ENCODE results near the gene SHROOM2.

The SHROOM2 gene

DNA sequence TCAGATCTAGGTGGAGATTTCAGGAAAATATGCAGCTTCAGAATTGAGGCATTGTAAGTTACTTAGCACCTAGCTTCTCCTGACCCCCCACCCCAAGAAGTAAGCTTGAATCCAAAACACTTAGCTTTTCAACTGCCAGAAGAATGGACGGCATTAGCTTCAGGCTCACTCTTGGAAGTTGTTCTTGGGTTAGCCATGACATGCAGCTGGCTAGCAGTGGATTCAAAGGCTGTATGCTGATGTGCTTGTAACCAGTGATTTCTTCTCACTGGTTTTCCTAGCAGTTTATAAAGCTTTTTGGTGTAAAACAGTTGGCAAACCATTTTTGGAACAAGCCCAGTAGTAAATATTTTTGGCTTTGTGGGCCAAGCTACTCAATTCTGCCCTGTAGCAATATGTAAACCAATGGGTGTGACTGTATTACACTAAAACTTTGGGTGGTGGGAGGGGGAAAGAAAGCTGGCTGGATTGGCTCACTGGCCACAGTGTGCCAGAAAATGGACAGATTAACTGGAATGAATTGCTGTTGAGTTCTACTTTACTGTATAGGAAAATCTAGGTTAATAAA is 85.6 kb downstream of the SHROOM2 start:
- DNase-seq, result no peak

DNA sequence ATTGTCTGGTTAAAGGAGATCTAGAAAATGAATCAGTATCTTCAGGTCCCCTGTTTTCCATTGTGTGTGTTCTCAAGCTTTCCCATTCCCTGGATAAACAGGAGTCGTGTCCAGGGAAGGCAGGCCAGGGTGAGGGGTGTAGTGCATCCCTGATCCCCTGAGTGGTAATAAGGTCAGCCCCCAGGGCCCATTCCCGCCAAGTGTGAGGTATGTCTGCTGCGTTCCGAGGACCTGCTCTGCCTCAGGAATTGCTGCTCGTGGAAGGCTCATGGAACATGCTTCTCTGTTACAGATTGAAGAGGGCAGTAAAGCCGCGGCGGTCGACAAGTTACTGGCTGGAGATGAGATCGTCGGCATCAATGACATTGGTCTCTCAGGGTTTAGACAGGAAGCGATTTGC is 87.1 kb downstream of the SHROOM2 start:
- no peak for DNase-seq

DNA sequence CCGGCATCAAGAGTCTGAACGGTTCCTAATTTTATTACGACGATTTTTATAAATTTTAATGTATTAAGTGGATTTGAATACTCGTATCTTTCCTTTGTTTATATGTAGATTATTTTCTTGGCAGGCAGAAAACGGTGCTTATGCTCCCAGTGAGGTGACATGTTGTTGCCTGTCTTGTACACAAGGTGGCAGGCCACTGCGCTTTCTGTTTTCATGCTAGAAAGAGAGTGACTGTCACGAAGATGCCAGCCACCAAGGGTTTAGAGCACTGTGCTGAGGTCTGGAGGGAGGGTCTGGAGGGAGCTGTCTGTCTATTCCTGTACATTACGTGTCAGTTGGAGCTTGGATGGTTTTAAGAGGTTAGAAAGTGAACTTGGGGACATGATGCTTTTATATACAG is 87.7 kb downstream of the SHROOM2 start:
- no peak for DNase-seq

DNA sequence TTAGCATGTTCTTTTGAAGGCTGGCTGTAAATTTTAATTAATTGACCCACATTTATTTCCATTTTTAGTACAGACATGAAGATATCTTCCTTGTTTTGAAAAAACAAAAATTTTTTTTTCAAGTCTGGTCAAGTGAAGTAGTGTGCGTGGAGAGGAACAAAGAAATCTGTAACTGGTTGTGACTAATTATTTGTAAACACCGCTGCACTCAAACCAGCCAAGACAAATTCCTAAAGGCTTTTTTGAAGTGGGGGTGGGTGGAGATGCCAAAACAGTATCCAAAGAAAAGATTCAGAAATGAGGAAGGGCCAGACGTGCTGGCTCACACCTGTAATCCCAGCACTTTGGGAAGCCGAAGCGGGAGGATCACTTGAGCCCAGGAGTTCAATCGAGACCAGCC is 88.3 kb downstream of the SHROOM2 start:
- DNase-seq, result no peak

DNA sequence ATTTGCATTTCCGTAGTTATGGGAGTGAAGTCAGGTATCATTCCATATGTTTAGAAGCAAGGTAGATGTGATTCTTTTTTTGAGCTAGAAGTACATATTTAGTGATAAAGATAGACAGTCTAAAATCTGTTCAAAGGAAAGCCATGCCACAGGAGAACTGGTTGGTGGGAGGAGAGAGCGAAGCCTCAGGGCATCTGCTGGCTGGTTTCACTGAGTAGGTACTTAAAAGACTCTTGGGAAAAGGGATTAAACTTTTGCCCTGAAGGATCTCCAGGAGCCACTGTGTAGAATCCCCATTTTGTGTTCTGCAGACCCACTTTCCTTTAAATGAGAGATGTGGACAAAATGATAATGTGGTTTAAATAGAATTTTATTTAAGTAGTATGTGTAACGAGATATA is 89.6 kb downstream of the SHROOM2 start:
- DNase-seq, result no peak

DNA sequence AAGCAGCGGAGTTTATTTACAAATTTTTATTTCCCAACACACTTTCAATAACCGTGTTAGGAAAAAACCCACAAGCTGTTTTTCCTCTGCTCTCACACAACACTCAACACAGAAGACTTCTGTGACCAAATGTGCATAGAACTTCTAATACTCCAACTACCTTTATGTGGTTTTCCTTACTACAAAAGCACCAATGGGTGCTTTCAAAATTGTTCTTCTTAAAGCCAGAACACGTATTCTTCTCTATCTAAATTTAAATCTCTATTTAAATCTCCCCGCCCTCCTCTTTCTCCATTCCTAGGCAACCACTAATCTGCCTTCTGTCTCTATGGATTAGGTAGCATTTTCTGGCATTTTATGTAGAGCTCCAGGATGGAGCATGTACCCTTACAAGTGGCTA is 90.0 kb downstream of the SHROOM2 start:
- no peak for DNase-seq

DNA sequence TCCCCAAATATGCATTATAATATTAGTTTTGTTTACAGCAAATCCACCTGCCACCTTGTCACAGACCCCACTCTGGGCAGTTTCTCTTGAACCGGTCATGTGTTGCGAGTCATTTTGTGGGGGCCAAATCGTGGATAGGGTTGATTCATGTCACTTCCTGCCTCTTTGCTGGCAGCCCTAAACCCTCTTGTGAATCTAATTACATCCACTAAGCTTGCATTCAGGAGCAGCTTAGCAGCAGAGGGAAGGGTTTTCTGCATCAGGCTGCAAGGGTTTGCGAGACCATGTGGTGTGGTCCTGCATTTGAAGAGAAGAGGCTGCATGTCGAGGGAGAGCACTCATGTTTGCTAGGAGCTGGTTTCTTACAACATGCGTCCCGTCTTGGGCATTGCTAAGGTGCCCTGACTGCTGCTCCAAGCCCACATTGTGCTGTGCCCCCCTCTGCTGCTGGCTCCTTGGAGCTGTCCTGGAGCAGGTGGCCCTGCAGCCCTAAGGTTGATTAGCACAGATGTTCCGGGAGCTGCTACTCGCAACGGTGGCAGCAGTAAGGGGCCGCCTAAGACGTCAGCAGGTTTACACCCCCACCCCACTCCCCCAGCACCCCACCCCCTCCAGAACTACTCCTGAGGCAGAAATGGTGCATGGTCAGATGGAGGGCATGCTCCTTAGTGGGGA is 92.1 kb downstream of the SHROOM2 start:
- DNase-seq, result no peak

DNA sequence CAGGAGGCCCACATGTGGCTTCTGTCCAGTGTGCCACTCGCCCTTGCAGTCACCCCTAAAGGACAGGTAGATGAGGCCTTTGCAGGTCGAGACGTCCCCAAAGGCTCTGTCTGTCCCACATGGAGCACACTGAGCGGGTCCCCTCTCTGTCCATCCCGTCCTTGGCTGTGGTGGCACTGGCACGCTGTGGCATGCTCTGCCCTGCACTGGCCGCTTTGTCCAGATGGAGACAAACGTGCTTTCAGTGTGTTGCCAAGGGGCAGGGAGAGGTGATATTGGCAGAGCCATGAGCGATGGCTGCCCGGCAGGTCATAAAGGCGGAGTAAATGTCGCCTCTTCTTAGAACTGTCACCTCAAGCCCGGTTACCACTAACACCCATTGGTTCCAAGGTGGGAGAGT is 94.0 kb downstream of the SHROOM2 start:
- no peak for DNase-seq

DNA sequence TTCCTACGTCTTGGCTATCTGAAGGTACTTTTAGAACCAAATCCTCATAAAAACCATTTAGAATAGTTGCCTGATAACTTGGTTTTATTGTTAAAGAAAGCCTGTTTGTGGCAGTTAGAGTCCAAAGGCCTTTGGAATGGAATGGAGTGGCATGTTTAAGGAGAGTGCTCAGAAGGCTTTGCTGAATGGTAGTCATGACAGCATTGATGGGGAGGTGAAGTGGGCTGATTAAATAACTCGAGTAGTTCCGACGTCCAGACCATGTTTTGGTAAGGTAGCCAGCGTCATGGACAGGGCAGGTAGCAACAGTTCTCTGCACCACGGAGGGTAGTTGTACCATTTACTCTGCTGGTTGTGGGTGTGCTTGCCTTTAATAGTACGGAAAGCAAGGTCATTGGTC is 94.6 kb downstream of the SHROOM2 start:
- no peak for DNase-seq

DNA sequence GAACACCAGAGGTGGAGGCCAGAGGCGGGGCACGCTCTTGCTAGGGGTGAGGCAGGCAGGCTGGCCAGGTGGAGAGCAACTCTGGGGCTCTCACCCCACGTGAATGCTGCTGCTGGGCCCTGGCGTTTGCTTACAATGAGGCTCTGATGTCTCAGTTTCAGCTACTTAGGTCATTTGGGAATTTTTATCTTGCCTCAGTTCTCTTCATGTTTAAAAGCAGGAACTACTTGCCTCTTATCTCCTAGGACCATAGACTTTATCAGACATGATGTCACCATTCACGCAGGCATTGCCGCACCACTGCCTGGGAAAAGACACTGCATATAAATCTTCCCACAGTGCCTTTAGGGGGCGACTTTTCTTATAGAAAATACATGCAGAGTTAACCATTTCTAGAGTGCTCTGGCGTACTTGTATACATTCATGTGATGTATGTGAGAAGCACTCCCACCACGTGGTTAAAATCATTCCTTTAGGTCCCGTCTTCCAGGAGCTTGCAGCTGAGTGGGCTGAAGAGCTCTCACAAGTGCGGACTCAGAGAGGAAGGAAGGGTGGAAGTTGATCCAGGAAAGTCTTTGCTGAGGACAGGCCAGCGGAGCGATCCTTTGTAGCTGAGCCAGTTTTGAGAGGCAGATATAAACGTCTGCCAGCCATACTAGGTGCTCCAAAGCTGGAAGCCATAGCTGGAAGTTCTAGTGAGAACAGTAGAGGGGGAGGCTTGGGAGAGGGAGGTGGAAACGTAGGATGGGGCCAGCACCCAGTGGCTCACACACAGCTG is 96.6 kb downstream of the SHROOM2 start:
- no peak for DNase-seq

DNA sequence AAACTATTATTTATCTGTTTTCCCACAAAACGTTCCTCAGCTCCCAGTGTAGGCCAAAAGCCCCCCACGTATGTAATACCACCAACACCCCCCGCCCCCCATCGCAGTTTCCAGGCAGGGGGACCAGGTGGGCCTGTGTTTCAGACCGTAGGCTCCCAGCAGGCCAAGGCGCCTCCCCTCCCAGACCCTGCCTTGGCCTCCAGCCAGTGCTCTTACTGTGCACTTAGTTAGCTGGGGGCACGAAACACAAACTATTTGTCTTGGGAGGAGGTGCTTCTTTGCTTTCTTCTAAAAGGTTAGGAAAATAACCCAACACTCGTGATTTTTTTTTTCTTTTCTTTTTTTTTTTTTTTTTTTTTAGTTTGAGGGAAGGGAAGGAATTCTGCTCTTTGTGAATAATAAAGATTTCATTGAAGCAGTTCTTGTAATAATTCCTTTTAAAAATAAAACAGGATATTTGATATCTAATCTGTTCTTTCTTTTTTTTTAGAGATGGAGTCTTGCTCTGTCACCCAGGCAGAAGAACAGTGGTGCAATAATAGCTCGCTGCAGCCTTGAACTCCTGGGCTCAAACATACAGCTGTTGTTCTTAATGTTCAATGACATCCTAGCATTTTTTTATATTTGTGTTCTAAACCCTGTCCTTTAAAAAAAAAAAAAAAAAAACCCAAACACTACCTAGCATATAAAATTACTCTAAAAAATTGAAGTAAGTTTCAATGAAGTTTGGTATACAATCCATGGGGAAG is 98.0 kb downstream of the SHROOM2 start:
- DNase-seq, result no peak

DNA sequence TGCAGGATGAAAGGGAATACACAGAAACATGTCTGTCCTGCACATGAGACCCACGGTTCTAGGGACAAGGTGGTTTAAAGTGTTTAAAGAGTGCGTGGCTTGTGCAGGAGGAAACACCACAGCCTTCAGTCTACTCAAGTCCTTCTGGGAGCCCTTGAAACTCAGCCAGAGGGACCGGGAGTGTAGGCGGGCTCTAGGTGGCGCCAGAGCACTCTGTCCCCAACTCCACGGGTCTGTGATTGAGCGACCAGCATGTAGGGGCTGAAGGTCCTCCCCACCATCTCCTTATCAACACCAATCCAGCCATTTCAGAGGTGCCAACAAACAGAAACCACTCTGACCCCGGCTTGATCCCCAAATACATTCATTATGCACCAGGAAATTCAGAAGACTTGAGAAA is 98.9 kb downstream of the SHROOM2 start:
- DNase-seq, result peak; percentile 34

DNA sequence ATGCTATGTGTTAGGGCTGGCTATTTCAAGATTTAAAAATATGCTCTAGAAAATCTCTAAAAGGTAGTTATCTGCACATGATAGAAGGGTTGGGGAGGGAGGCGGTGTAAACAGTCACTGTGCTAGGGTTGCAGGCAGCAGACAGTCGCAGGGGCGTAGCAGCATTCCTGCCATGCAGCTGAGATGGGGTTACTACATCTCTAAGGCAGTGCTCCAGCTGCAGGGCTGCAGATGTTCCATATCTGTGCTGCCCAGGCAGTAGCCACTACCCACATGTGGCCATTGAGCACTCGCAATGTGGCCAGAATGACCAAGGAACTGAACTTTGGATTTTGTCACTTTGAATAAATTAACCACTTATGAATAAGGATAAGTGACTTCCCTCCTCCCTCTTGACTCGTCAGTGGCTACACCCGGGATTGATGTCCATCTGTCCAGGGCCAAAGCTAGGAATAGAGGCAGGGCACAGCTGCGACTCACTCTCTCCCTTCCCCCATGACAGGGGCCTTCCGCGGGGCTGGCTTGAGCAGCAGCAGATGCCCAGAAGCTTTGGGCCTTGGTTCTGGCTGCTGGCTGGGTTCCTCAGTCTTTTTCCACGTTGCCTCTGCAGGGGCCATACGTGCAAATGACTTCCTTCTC is 101.5 kb downstream of the SHROOM2 start:
- no peak for DNase-seq

DNA sequence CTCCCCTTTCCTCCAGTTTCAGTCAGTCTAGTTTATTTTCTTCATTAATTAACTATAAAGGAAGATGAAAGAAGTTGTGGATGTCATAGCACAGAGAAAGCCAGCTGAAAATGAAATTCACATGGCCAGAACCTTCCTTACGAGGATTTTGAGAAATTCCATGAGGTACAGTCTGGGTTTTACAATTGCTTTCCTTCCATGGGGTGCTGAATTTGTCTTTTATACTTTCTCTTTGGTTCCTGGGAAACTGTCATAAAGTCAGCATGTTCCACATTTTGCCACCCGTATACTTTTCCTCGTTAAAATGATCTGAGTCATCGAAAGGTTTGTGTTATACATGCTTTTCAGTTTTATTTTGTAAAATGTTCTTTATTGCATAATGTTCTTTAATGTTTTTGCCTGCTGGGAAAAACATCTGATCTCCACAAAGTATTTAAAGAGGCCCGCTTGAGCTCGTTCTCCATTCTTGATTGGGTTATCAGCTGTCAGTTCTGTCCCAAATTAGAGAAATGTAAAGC is 102.8 kb downstream of the SHROOM2 start:
- DNase-seq, result no peak

DNA sequence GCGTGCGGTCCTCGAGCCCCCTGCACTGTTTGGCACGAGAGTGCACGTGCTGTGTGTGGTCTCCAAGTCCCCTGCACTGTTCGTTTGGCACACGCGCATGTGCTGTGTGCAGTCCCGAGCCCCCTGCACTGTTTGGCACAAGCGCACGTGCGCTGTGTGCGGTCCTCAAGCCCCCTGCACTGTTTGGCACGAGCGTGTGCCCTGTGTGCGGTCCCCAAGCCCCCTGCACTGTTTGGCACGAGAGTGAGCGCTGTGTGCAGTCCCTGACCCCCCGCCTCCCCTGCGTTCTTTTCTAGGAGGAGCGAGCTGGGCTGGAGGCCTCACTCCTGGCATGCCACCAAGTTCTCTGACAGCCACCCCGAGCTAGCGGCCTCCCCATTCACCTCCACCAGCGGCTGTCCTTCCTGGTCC is 104.5 kb downstream of the SHROOM2 start:
- no peak for DNase-seq

DNA sequence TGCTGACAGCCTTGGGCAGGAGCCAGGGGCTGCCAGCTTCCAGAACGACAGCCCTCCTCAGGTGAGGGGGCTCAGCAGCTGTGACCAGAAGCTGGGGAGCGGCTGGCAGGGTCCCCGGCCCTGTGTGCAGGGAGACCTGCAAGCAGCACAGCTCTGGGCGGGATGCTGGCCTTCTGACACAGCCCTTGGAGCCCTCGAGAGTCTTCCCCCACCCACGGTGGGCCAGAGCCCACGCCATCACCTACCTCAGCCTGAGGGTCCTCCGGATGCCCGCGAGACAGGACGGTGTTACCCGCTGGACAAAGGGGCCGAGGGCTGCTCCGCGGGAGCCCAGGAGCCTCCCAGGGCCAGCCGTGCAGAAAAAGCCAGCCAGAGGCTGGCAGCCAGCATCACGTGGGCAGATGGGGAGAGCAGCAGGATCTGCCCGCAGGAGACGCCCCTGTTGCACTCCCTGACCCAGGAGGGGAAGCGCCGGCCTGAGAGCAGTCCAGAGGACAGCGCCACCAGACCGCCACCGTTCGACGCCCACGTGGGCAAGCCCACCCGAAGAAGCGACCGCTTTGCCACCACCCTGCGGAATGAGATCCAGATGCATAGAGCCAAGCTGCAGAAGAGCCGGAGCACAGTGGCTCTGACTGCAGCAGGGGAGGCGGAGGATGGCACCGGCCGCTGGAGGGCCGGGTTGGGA is 109.1 kb downstream of the SHROOM2 start:
- DNase-seq, result no peak

DNA sequence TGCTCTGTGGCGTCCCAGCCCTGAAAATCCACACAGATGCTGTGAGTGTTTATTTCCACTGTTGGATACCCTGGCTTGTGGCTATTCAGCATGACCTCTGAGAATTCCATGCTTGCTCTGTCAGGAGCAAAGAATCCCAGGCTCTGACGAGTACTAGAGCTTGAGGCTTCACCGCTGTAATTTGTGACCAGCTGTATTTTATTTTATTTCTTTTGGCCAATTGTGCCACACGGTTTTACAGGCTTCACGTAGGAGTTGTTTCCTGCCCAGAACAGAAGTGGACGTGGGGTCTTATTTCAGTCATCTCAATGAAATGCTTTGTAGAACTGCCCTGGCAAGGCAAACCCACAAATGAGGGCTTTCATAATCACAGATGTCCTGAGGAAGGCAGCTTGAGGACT is 111.5 kb downstream of the SHROOM2 start:
- DNase-seq, result no peak

DNA sequence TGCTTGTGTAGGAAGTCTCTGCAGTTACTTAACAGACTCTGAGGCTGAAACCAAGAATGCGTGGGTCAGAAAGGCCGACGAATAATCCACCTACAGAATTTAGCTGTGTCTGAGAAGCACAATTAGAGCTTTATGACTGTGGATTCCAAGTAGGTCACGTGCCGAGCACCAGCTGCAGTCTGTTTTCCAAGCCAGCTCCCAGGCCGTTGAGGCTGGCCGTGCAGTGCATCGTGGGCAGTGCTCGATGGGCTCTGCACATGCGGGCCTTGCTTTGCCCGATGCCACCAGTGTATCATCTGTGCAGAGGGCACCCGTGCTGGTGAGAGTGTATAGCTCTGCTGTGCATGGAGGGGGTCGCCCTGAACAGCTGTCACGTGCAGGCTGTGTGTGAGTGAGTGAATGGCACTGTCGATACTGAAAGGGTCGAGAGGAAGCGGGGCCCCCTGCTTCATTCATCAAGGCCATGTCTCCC is 113.4 kb downstream of the SHROOM2 start:
- no peak for DNase-seq

DNA sequence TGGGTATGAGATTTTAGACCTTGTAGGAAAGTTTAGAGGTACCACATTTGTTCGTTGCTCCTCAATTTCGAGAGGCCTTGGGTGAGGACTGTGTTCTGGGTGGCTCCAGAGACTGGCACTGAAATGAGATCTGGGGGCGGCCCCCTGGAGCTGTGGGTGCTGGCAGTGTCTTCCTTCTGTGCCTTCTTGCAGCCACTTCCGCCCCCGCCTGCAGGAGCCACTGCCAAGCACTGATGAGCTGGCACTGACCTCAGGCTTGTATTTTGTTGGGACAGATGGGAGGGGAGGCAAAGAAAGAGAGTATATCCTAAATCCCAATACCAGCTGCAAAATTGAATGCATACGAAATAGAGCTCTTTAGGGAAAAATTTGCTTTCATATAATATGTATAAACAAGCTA is 116.4 kb downstream of the SHROOM2 start:
- DNase-seq, result no peak

DNA sequence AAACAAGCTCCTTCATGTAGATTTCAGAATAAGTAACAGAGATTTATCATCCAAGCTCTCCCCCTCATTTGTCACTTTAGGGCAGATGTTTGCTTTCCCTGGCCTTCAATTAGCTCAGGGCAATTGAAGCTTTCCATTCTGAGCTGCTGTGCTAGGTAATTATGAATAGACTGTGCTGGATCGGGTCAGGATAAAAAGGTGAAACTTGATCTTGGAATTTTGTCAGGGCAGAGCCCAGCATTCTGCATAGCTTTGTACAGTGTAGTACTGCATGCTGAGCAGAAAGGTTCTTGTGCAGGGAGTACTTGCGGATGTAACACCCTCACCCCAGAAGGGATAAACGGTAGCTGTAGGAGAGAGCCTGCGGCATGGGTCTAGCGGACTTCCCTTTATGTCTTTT is 116.9 kb downstream of the SHROOM2 start:
- no peak for DNase-seq

DNA sequence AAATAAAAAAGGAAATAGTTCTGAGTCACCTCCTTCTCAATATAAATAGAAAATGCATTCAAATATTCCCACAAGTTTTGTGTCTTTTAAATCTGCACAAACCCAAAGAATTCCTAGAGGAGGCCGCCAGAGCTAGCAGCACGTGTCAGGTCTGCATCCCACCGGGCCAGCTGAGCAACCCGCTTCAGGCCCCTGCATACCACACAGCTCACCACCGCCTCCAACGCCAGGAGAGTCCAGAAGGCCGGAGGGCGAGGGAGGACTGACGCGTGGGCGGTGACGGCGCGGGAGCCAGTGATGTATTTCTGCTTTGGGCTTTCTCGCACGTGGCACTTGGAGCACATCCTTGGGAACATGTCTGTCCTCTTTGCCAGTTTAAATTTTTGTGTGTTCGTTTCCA is 119.1 kb downstream of the SHROOM2 start:
- no peak for DNase-seq

DNA sequence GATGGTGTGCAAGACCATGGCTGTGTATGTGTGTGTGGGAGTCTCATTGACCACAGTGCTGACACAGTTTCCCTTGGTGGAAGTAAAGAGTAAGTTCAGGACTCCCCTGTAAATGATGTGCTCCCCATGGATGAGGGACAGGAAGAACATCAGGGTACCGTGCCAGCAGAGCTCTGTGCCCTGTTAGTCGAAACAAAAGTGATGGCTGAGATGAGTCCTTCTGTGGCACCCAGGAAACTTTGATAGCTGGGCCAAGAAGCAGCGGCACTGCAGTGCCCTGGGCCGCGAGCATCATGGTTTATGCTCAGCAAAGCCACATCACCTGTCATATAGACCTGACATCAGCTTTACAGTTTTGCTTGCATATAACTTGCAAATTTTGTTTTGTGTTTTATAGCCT is 119.5 kb downstream of the SHROOM2 start:
- DNase-seq, result no peak

Measured in NCI-H748 treated with DMSO at 0.1 percent for 48 hours (cell line).